K562 (cell line): ENCODE measurements around the gene HMX2. TPM values are rescaled to one million over a fixed set of nuclear protein-coding genes. Genes with fewer than 3 reads are reported as not detected.

ENCODE experiments used
- CEBPG ChIP-seq, 3 experiments: fragments of 200-800 bp in 1 of 3; sonication (Bioruptor generic) in 1 of 3; sonication (generic) in 1 of 3; formaldehyde crosslinking in 1 of 3; IDR thresholded peaks in 2 of 3; conservative IDR thresholded peaks in 1 of 3; 2 replicates each; pipeline versions ENCODE4 v1.6.1 to v1.8.0; 2016 to 2022; ENCODE audit warnings: missing compliant biosample characterization in 2 of 3, missing genetic modification characterization in 2 of 3, mild to moderate bottlenecking in 1 of 3, missing genetic modification reagents in 1 of 3
- CSDE1 ChIP-seq, 2 experiments: fragments of 450-650 bp; IDR thresholded peaks; 2 replicates each; pipeline ENCODE4 v1.6.1; 2016; ENCODE audit warnings: mild to moderate bottlenecking in 1 of 2
- CXXC5 ChIP-seq: fragments of 250-450 bp; sonication (Bioruptor Pico); IDR thresholded peaks from 2 replicates; pipeline ENCODE4 v1.8.0; 2022; ENCODE audit warnings: inconsistent platforms, mild to moderate bottlenecking, moderate library complexity
- NCOR1 ChIP-seq: fragments of 450-650 bp; IDR thresholded peaks from 2 replicates; pipeline ENCODE4 v1.6.1; 2016; ENCODE audit warnings: mild to moderate bottlenecking, moderate library complexity
- NEUROD1 ChIP-seq: fragments of 150-350 bp; IDR thresholded peaks from 2 replicates; pipeline ENCODE4 v1.6.1; 2014; ENCODE audit warnings: borderline replicate concordance, low read length, low read depth; ENCODE audit not compliant: partially characterized antibody
- POLR2AphosphoS5 ChIP-seq: IDR thresholded peaks from 2 replicates; pipeline ENCODE4 v1.6.1; 2011; ENCODE audit warnings: mild to moderate bottlenecking, low read depth, low read length, moderate library complexity; ENCODE audit not compliant: control insufficient read depth, insufficient read depth
- POLR2B ChIP-seq: fragments of 450-650 bp; IDR thresholded peaks from 2 replicates; pipeline ENCODE4 v1.6.1; 2018; ENCODE audit warnings: low read depth; ENCODE audit not compliant: partially characterized antibody
- SMARCA4 ChIP-seq: fragments of 450-650 bp; IDR thresholded peaks from 2 replicates; pipeline ENCODE4 v1.6.1; 2016
- TCF7 ChIP-seq: sonication (generic); IDR thresholded peaks from 2 replicates; pipeline ENCODE4 v1.6.1; 2016; ENCODE audit warnings: antibody characterized with exemption, borderline replicate concordance
- ZNF224 ChIP-seq: sonication (generic); formaldehyde crosslinking; IDR thresholded peaks from 2 replicates; pipeline ENCODE4 v1.8.0; 2022; ENCODE audit warnings: mild to moderate bottlenecking, missing genetic modification reagents
- ZNF699 ChIP-seq: fragments of 250-450 bp; sonication (Bioruptor Pico); IDR thresholded peaks from 2 replicates; pipeline ENCODE4 v1.8.0; 2021; ENCODE audit warnings: mild to moderate bottlenecking, moderate library complexity; ENCODE audit not compliant: insufficient replicate concordance
- polyA plus RNA-seq, 8 experiments: library from polyadenylated mRNA; depleted of rRNA in 4 of 8; stranded (reverse) in 5 of 8; unstranded in 3 of 8; fragments of >200 nt; fragmentation: Nextera tagmentation in 2 of 8; fragmentation: Illumina TruSeq in 1 of 8; extraction: Ambion mirVana in 2 of 8; extraction: Trizol in 1 of 8; gene quantifications; 2 replicates each; pipeline versions ENCODE4 v1.2.1 to v1.2.3, GENCODE V29; 2011 to 2014; ENCODE audit warnings: inconsistent platforms in 1 of 8, missing spikeins in 1 of 8
- total RNA-seq, 7 experiments: library from RNA; depleted of rRNA in 6 of 7; stranded (reverse); fragments of >200 nt in 6 of 7; fragmentation: Illumina TruSeq in 2 of 7; extraction: Trizol in 2 of 7; gene quantifications; 2 replicates each; pipeline versions ENCODE4 v1.2.1 to v1.2.3, GENCODE V29; 2011 to 2021; ENCODE audit warnings: low replicate concordance in 1 of 7
- TF ChIP-seq, protein P1 (sequence below): fragments of 450-650 bp; IDR thresholded peaks from 2 replicates; pipeline ENCODE4 v1.6.1; 2016; ENCODE audit warnings: mild to moderate bottlenecking, moderate library complexity
- TF ChIP-seq, protein P2 (sequence below): sonication (generic); formaldehyde crosslinking; IDR thresholded peaks from 2 replicates; pipeline ENCODE4 v1.8.1; 2023; ENCODE audit warnings: mild to moderate bottlenecking, missing genetic modification reagents

HMX2 gene
- total and polyA plus RNA-seq, 9 of the 15 experiments (the other 6 are each of a cell fraction or from before 2014, with no cell fraction given): 0.07 to 0.58 (median 0.09) TPM; not detected in 2

DNA sequence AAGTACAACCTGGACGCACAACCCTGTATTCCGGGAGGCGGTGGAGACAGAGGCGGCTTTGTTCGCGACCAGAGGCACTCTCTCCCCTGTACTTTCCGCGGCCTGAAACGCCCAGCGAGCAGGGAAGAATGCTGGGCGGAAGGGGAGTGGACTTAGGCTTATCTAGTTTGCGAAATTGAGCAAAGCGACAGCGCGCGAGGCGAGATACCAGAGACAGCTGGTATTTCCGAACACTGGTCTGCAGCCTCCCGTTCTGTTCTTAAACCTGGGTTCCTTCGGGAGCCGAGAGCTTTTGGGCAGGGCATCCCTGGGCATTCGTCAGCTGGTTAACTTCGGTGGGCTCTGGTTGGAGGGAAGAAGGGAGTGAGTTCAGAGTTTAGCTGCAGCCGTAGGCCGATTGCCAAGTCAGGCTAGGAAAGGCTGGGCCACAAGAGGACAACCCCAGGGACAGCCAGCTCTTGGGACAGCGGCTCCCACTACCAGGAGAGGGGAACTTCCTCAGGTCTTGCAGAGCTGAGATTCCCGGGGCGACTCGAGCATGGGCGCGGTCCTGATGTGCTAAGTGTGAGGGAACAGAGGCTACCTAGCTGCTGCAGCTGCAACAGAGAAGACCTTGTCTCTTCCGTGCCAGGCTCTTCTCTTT lies 8.3 kb upstream of the HMX2 start (continued):
- TF ChIP-seq, protein P1, sequence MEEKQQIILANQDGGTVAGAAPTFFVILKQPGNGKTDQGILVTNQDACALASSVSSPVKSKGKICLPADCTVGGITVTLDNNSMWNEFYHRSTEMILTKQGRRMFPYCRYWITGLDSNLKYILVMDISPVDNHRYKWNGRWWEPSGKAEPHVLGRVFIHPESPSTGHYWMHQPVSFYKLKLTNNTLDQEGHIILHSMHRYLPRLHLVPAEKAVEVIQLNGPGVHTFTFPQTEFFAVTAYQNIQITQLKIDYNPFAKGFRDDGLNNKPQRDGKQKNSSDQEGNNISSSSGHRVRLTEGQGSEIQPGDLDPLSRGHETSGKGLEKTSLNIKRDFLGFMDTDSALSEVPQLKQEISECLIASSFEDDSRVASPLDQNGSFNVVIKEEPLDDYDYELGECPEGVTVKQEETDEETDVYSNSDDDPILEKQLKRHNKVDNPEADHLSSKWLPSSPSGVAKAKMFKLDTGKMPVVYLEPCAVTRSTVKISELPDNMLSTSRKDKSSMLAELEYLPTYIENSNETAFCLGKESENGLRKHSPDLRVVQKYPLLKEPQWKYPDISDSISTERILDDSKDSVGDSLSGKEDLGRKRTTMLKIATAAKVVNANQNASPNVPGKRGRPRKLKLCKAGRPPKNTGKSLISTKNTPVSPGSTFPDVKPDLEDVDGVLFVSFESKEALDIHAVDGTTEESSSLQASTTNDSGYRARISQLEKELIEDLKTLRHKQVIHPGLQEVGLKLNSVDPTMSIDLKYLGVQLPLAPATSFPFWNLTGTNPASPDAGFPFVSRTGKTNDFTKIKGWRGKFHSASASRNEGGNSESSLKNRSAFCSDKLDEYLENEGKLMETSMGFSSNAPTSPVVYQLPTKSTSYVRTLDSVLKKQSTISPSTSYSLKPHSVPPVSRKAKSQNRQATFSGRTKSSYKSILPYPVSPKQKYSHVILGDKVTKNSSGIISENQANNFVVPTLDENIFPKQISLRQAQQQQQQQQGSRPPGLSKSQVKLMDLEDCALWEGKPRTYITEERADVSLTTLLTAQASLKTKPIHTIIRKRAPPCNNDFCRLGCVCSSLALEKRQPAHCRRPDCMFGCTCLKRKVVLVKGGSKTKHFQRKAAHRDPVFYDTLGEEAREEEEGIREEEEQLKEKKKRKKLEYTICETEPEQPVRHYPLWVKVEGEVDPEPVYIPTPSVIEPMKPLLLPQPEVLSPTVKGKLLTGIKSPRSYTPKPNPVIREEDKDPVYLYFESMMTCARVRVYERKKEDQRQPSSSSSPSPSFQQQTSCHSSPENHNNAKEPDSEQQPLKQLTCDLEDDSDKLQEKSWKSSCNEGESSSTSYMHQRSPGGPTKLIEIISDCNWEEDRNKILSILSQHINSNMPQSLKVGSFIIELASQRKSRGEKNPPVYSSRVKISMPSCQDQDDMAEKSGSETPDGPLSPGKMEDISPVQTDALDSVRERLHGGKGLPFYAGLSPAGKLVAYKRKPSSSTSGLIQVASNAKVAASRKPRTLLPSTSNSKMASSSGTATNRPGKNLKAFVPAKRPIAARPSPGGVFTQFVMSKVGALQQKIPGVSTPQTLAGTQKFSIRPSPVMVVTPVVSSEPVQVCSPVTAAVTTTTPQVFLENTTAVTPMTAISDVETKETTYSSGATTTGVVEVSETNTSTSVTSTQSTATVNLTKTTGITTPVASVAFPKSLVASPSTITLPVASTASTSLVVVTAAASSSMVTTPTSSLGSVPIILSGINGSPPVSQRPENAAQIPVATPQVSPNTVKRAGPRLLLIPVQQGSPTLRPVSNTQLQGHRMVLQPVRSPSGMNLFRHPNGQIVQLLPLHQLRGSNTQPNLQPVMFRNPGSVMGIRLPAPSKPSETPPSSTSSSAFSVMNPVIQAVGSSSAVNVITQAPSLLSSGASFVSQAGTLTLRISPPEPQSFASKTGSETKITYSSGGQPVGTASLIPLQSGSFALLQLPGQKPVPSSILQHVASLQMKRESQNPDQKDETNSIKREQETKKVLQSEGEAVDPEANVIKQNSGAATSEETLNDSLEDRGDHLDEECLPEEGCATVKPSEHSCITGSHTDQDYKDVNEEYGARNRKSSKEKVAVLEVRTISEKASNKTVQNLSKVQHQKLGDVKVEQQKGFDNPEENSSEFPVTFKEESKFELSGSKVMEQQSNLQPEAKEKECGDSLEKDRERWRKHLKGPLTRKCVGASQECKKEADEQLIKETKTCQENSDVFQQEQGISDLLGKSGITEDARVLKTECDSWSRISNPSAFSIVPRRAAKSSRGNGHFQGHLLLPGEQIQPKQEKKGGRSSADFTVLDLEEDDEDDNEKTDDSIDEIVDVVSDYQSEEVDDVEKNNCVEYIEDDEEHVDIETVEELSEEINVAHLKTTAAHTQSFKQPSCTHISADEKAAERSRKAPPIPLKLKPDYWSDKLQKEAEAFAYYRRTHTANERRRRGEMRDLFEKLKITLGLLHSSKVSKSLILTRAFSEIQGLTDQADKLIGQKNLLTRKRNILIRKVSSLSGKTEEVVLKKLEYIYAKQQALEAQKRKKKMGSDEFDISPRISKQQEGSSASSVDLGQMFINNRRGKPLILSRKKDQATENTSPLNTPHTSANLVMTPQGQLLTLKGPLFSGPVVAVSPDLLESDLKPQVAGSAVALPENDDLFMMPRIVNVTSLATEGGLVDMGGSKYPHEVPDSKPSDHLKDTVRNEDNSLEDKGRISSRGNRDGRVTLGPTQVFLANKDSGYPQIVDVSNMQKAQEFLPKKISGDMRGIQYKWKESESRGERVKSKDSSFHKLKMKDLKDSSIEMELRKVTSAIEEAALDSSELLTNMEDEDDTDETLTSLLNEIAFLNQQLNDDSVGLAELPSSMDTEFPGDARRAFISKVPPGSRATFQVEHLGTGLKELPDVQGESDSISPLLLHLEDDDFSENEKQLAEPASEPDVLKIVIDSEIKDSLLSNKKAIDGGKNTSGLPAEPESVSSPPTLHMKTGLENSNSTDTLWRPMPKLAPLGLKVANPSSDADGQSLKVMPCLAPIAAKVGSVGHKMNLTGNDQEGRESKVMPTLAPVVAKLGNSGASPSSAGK: peak; percentile 26; the same call in 1 of the 2 replicates
- peak; percentile 68 for TF ChIP-seq POLR2AphosphoS5
- TF ChIP-seq NCOR1: peak; percentile 63
- TF ChIP-seq NEUROD1: peak; percentile 25
- TF ChIP-seq, protein P2, sequence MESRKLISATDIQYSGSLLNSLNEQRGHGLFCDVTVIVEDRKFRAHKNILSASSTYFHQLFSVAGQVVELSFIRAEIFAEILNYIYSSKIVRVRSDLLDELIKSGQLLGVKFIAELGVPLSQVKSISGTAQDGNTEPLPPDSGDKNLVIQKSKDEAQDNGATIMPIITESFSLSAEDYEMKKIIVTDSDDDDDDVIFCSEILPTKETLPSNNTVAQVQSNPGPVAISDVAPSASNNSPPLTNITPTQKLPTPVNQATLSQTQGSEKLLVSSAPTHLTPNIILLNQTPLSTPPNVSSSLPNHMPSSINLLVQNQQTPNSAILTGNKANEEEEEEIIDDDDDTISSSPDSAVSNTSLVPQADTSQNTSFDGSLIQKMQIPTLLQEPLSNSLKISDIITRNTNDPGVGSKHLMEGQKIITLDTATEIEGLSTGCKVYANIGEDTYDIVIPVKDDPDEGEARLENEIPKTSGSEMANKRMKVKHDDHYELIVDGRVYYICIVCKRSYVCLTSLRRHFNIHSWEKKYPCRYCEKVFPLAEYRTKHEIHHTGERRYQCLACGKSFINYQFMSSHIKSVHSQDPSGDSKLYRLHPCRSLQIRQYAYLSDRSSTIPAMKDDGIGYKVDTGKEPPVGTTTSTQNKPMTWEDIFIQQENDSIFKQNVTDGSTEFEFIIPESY: peak; percentile 90
- no peak for TF ChIP-seq CEBPG (CRISPR knock-in tag; IDR thresholded peaks at IDR 0.05)
- TF ChIP-seq CEBPG (tag; conservative IDR thresholded peaks at IDR 0.05 in 1 of 2, IDR thresholded peaks at IDR 0.05 in 1 of 2): peak in 1 of 2 experiments; percentile 58; a peak in 2 of 4 replicates
- no peak for TF ChIP-seq ZNF699 (CRISPR knock-in tag)
- peak; percentile 54 for TF ChIP-seq POLR2B
- TF ChIP-seq TCF7: no peak
- TF ChIP-seq ZNF224: no peak
- TF ChIP-seq CXXC5 (CRISPR knock-in tag): peak; percentile 68
- TF ChIP-seq SMARCA4: 0 out of 2 replicates have a peak, but pooled peaks have one; percentile 26
- TF ChIP-seq CSDE1 (IDR thresholded peaks at IDR 0.05): no peak
